ENCODE results near the gene CYSRT1. TPM values are rescaled to one million over a fixed set of nuclear protein-coding genes. Genes with fewer than 3 reads are reported as not detected.
A peak's percentile ranks its signal among the peaks of the same experiment; 100 is the strongest.
"Not testable (repeated sequence)": the region's sequence is repeated elsewhere in the genome, so short reads cannot be mapped to it uniquely, and the experiment has no call there.

Gene CYSRT1
- polyA plus RNA-seq, 3 donors: 10.9 to 17.0 (median 16.3) TPM

DNA sequence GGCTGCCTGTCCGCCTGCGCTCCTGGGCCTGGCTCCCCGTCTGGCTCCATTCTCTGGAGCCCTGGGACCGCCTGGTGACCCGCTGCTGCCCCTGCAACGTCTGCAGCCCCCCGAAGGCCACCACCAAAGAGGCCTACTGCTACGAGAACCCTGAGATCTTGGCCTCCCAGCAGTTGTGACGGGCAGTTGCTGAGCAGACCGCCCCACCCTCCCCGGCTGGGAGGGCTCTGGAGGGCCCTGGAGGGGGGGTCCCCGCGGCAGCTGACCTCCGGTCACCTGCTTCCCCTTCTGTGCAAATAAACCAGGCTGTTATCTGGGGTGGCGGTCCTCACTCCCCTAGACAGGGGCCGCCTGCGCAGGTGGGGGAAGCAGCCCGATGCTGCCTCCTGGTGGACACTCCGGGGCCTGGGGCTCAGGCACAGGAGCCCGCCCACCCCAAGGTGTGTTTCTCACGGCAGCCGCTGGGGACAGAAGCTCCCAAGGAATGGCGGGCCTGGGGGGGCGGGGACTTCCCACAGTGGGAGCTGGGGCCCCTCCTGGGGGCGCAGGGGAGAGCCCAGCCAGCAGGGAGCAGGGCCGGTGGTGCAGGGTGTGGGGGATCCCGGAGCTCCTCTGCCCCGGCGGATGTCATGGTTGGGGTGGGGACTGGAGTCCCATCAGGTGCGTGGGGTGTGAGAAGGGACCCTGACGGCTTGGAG is 11.4 kb downstream of the CYSRT1 start:
- DNase-seq: peak; percentile 82

DNA sequence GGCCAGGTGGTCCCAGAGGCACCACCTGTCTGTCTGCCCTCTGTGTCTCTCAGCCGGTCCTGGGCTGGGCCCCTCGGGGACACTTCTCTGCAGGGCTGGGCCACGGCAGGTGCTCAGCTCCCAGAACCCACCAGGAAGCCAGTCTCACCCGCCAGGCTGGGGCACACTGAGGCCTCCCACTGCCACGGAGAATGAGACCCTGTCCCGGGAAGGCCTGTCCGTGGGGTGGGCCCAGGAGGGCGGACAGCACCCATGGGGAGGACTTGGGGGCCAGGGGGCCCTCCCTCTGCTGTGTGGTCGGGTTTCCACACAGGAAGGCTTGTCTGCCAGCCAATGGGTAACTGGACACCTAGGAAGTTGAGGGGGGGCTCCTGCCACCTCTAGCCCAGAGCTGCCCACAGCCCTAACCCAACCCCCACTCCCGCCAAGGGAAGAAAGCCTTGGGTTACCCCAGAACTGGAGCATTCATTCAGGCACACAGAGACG is 12.0 kb downstream of the CYSRT1 start:
- DNase-seq: no peak

DNA sequence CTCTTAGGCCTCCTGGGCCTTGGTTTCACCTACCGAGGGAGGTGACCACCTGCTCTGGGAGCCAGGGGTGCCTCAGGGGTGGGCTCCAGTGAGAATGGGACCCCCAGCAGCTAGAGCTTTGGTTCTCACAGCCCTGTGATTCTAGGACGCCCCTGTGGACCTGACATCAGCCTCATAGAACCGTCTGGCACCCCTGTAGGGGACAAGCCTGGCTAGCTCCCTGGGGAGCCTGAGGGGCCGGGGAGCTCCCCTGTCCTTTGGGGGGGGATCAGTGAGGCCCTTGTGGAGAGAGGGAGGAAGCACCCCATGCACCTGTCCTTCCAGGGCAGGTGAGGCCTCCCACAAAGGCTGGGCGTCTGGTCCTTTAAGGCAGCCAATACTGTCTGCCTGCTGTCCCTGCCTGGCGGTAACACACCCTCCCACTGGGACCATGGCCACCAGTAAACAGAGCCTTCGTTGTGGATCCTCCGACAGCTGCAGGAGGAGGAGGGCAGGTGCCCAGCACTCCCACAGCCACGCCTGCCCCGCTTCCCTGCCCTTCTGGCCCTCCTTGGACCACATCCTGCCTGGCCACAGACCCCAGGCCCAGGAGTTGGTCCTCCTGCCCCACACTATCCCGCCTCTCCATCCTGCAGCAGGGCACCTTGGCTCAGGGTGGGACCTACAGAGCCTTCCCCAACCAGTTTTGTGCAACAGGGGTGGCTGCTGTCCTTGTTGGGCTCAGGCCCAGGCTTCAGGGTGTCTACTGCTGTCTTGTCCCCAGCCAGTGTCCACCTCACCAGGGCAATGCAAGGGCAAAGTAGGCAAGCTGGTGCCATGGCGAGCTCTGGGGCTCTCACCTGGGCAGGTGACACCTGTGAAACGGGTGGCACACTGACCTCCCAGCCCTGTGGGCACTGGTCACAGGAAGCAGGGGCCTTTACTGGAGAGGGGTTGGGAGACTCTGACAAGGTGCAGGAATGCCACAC is 13.1 kb downstream of the CYSRT1 start:
- DNase-seq: no peak

DNA sequence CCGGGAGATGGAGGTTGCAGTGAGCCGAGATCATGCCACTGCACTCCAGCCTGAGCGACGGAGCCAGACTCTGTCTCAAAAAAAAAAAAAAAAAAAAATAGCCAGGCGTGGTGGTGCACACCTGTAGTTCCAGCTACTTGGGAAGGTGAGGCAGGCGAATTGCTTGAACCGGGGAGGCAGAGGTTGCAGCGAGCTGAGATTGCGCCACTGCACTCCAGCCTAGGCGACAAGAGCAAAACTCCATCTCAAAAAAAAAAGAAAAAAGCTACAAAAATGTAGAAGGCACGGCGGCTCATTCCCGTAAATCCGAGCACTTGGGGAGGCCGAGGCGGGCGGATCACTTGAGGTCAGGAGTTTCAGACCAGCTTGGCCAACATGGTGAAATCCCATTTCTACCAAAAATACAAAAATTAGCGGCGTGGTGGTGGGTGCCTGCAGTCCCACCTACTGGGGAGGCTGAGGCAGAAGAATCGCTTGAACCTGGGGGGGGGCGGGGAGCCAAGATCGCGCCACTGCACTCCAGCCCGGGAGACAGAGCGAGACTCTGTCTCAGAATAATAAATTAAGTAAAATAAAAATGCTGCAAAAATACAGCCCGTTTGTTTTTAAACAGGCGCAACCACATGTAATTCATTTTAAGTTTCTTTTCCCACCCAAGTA is 14.7 kb downstream of the CYSRT1 start:
- not testable (repeated sequence) for DNase-seq

DNA sequence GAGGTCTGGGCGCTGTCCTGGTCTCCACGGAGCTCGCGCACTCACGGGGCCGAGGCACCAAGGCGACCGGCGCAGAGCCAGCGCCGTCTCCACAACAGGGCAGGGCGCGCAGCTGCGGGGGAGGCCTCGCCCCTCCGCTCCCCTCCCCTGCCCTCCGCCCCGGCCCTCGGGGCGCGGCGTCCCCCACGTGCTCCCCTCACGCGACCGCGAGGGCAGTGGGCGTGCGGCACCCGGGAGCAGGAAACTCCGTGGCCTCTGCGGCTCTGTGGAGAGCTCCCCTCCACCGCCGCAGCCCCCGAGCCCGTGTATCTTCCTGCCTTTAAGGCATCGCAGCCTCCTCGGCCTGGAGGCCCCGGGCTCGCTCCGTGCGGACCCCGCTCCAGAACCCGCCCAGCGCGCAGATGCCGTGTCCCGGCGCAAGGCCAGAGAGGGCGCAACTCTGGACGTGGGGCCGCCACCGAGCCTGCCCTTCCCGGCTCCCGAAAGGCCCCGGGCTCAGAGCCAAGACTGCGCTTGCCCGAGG is 15.4 kb downstream of the CYSRT1 start:
- DNase-seq: peak; percentile 76

DNA sequence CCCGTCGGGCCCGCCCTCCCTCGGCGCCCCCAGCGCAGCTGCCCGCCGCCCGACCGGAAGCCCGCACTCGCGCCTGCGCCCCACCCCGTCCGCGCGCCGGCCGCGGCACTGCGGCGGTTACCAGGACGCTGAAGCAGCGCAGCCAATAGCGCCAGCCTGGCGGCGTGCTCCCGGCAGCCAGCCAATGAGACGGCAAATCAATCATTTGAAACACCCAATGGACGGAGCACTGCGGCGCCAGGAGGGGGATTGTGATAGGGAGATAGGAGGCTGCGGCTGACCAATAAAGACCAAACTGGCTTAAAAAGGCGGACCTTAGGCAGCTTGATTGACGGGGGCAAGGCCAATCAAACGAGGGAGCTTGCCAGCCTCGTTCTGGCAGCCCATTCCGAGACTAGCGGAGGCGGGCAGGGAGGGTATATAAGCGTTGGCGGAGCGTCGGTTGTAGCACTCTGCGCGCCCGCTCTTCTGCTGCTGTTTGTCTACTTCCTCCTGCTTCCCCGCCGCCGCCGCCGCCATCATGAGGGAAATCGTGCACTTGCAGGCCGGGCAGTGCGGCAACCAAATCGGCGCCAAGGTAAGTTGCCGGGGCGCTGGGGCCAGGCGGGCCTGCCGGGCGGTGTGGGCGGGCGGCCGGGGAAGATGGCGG is 16.0 kb downstream of the CYSRT1 start, which contains the start of gene TUBB4B:
TUBB4B (plus strand) TSS at position 447 of the 649 bp plus-strand sequence; CDS start at position 521, 74 bp downstream.
- DNase-seq: peak; percentile 100

DNA sequence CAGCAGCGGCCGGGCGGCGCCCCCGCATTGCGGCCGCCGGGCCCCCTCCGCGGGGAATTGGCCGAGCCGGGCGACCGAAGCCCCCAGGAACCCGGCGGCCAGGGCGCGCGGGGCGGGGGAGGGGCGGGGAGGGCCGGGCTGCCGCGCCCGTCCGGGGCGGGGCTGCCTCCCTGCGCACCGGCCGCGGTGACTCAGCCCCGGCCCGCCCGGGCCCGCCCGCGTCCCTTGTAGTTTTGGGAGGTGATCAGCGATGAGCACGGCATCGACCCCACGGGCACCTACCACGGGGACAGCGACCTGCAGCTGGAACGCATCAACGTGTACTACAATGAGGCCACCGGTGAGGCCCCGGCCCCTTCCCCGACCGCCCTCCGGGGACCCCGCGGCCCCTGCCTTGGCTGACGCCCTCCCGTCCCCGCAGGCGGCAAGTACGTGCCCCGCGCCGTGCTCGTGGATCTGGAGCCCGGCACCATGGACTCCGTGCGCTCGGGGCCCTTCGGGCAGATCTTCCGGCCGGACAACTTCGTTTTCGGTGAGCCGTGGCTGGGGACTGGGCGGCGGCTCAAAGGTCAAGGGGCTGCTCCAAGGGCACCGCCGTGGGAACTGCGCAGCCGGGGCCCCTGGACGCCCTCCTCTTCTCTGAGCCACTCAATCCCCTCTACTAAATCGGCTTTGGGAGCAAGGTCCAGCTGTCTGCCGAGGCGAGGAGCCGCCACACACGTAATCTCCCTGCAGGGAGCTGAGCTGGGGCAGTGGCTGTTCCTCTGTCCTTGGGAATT is 16.7 kb downstream of the CYSRT1 start:
- DNase-seq: no peak

DNA sequence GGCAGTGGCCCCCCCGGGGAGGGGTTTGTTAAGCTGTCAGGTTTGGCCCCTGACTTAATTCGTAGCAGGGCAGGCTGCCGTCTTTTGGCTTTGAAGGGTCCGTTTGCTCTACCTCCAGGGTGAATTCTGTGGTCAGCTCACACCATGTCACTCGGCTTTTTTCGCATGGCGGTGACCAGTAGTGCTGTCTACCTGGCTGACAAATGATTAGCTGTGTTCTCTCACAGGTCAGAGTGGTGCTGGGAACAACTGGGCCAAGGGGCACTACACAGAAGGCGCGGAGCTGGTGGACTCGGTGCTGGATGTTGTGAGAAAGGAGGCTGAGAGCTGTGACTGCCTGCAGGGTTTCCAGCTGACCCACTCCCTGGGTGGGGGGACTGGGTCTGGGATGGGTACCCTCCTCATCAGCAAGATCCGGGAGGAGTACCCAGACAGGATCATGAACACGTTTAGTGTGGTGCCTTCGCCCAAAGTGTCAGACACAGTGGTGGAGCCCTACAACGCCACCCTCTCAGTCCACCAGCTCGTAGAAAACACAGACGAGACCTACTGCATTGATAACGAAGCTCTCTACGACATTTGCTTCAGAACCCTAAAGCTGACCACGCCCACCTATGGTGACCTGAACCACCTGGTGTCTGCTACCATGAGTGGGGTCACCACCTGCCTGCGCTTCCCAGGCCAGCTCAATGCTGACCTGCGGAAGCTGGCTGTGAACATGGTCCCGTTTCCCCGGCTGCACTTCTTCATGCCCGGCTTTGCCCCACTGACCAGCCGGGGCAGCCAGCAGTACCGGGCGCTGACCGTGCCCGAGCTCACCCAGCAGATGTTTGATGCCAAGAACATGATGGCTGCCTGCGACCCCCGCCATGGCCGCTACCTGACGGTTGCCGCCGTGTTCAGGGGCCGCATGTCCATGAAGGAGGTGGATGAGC is 17.6 kb downstream of the CYSRT1 start:
- no peak for DNase-seq

DNA sequence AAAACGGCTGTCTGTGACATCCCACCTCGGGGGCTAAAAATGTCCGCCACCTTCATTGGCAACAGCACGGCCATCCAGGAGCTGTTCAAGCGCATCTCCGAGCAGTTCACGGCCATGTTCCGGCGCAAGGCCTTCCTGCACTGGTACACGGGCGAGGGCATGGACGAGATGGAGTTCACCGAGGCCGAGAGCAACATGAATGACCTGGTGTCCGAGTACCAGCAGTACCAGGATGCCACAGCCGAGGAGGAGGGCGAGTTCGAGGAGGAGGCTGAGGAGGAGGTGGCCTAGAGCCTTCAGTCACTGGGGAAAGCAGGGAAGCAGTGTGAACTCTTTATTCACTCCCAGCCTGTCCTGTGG is 18.3 kb downstream of the CYSRT1 start:
- DNase-seq: not testable (repeated sequence)

DNA sequence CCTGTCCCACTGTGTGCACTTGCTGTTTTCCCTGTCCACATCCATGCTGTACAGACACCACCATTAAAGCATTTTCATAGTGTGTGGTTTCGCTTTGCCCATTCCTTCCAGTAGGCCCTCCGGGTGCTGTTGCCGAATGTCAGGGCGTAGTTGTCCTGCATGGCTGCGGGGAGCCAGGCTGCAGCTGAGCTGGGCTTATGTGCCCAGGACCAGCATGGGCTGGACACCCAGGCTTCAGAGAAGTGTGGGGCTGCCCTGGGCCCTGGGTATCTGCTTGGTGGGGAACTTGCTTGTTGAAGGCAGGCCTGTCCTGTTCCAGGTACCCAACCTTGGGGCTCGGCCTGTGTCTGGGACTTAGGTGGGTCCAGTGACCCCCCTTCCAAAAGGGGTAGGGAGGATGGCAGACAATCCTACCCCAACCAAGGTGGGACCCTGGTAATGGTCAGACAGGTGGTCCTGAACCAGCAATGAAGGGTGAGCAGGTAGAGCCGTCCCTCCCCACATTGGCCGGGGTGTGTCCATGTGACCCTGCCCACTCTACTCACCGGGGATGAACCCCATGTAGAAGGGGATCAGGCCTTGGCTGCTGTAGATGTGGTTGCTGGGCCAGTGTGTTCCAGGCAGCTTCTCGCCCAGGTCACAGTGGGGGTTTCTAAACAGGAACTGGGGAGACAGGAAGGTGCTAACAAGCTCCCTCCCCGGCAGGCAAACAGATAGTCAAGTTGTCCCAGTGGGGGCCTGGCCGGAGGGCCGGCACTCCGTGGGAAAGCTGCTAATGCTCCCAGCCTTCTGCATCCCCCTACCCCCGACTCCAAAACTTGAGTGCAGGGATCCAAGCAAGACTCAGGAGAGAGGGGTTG is 18.9 kb downstream of the CYSRT1 start:
- no peak for DNase-seq

DNA sequence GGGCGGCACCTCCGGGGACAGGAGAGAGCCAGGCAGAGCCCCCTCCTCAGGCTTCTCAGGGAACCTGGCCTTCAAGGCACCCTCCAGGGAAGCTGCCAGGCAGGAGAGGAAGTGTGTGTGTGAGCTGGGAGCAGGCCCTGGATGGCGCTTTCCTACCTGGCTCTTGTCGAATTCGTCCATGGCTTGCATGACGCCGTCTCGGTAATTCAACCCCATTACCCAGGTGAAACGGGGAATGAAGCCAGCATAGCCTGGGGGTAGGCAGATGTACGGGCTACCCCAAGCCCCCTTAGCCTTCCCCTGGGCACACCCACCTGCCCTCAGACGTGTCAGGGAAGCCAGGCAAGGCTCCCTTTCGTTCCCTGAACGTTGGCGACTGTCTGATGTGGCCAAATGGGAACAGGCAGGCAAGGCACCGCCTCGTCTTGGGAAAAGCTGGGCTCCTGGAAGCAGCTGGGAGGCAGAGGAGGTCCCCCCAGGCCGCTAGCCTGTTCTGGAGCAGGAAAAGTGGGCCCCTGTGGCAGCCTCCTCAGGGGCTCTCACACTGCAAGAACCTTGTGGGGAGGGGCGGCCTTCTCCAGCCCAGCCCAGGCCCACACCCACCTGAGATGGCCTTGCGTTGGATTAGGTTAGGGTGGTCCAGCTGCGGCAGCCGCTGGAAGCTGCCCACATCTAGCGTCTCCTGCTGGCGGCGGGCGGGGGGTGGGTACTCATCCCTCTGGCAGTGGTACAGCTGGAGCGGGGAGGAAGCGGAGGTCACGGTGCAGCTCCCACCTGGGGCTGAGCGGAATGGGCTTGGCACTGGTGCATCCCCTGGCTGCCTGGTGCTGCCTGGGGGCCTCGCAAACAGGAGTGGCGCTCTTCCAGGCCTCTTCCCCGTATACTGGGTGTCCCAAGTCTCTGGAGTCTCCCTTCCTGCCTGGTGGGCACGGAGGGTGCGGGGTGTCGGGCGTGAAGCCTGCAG is 19.8 kb downstream of the CYSRT1 start:
- no peak for DNase-seq

DNA sequence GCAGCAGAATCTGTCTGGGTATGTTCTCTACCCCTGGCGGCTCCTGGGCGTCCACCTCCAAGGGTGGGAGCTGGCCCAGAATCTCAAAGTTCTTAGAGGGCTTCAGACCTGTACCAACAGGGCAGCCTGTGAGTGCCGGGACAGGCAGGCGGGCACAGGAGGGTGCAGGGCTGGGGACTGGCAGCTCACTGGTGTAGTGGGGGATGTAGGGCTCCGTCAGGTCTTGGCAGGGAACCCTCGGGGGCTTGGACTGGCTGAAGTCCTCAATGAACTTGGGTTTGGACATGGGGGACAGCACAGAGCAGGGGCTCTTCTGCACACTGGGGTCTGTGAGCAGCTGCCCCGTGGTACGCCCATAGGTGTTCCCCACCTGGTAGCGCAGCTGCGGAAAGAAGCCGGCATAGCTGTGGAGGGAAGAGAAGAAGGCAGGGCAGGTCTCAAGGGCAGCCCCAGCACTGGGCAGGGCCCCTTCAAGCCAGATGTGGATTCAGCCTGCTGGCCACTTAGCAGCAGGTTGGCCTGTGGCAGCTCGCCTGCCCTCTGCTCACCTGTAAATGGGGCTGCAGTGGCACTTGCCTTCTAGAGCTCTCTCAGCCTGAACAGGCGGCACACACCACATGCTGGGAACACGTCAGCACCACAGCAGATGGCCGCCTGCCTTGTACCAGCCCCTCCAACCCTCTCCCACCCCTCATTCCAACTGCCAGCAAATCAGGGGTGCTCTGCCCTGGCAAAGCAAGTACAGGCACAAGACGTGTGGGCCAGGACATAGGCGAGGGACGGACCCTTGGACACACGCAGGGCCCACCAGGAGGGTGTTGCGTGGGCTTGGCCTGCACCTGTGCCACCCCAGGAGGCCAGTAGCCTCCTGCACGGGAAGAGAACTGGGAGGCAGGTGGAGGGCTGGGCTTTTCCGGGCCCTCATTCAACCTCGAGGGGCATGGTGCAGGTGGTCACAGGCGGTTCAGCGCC is 20.8 kb downstream of the CYSRT1 start:
- DNase-seq: no peak

DNA sequence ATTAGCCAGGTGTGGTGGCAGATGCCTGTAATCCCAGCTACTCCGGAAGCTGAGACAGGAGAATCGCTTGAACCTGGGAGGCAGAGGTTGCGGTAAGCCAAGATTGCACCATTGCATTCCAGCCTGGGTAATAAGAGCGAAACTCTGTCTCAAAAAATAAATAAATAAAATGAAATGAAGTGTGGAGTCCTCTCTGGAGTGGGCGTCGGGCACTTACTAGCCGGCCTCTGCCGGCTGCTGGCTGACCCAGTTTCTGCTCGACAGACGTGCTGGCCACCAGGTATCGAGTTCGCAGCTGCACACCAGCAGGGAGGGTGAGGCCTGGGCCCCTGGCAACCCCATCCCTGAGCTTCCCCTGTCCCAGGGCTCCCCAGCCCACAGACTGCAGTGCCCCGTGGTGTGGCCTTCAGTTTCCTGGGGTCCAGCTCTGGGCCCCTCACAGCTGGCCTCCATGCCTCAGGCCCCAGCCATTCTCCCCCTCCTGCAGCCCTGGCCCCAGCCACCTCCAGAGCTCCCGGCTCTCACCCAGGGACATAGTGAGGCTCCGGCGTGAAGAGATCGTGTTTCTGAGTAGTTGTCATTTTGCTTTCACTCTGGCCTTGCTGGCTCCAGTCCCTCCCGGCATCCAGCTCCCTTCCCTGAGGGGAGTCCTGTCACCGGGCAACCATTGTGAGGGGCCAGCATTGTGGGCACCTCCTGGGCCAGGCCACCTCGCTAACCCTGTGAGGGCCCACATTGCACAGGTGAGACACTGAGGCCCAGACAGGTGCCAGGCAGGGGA is 22.4 kb downstream of the CYSRT1 start:
- DNase-seq: no peak

DNA sequence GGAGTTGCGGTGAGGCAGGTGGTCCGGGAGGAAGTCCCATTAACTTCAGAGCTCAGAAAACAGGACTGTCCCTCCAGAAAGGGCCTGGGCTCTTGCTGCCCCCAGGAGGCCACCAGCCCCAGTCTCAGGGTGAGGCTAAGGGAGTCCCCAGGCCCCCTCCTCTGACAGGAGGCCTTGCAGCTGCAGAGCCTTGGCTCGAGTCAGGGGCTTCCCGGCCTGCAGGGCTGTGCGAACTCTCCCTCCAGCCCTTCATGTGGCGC is 22.9 kb downstream of the CYSRT1 start:
- no peak for DNase-seq
